ENCODE data around the gene RPL18A. TPM values are rescaled to one million over a fixed set of nuclear protein-coding genes. Genes with fewer than 3 reads are reported as not detected.

The RPL18A gene
- total RNA-seq, 3 donors from 2014 or later: 1,368 to 1,650 (median 1,462) TPM

- Histone ChIP-seq H3K9me3 (no peaks in the 10 kb centered on the region), H3K4me3 (no peak overlapping the region), H3K36me3 (ENCODE audit: low read depth) (no peaks in the 10 kb centered on the region), H3K4me1 (ENCODE audit: low read depth) (peaks cover 7% of the 10 kb centered on the region)
- intact Hi-C loops (cut with DNase I, micrococcal nuclease): no loop called here
- ATAC-seq (peak; percentile 92), DNase-seq (peak; percentile 74 to 84 (median 81))
- no peak for TF ChIP-seq CTCF (IDR thresholded peaks at IDR 0.05)
Measured at GRCh38 chr19:17841810-17842662, 17.7 kb upstream of the RPL18A start.

- ATAC-seq: no peak
- Histone ChIP-seq H3K4me1 (ENCODE audit: low read depth) (peaks cover 7% of the 10 kb centered on the region), H3K4me3 (no peak overlapping the region), H3K36me3 (ENCODE audit: low read depth) (no peaks in the 10 kb centered on the region), H3K9me3 (no peaks in the 10 kb centered on the region)
- intact Hi-C loops (cut with DNase I, micrococcal nuclease): no loop called here
- TF ChIP-seq CTCF (IDR thresholded peaks at IDR 0.05): no peak
- no peak for DNase-seq
Measured at GRCh38 chr19:17842663-17843291, 16.9 kb upstream of the RPL18A start.

- ATAC-seq (no peak), DNase-seq (no peak)
- TF ChIP-seq CTCF (IDR thresholded peaks at IDR 0.05): no peak
- H3K4me1 ChIP-seq (ENCODE audit: low read depth): peaks cover 7% of the 10 kb centered on the region
- no peaks in the 10 kb centered on the region for H3K36me3 ChIP-seq (ENCODE audit: low read depth)
- intact Hi-C loops (cut with DNase I, micrococcal nuclease): no loop called here
- no peaks in the 10 kb centered on the region for H3K9me3 ChIP-seq
- no peak overlapping the region for H3K4me3 ChIP-seq
Measured at GRCh38 chr19:17843292-17843827, 16.4 kb upstream of the RPL18A start.

GRCh38 chr19:17843908-17844490, 15.7 kb upstream of the RPL18A start:
- H3K9me3 ChIP-seq: no peaks in the 10 kb centered on the region
- intact Hi-C loops (cut with DNase I, micrococcal nuclease): no loop called here
- H3K4me1 ChIP-seq (ENCODE audit: low read depth): peaks cover 7% of the 10 kb centered on the region
- H3K36me3 ChIP-seq (ENCODE audit: low read depth): no peaks in the 10 kb centered on the region
- no peak overlapping the region for H3K4me3 ChIP-seq
- ATAC-seq (no peak), DNase-seq (no peak)
- TF ChIP-seq CTCF (IDR thresholded peaks at IDR 0.05): no peak

- intact Hi-C loops (cut with DNase I, micrococcal nuclease): no loop called here
- DNase-seq (no peak), ATAC-seq (no peak)
- H3K4me1 ChIP-seq (ENCODE audit: low read depth): peaks cover 7% of the 10 kb centered on the region
- H3K4me3 ChIP-seq: no peak overlapping the region
- no peak for TF ChIP-seq CTCF (IDR thresholded peaks at IDR 0.05)
- H3K9me3 ChIP-seq: no peaks in the 10 kb centered on the region
- no peaks in the 10 kb centered on the region for H3K36me3 ChIP-seq (ENCODE audit: low read depth)
Measured at GRCh38 chr19:17846146-17846545, 13.6 kb upstream of the RPL18A start.

Data from mucosa of descending colon (tissue), 3 donors.